Activated naive CD4-positive, alpha-beta T cell treated with anti-CD3 and anti-CD28 coated beads, Interleukin-2, amount 50 U/mL, for 72 hours (primary cell): ENCODE results near the gene TTBK2. TPM values are rescaled to one million over a fixed set of nuclear protein-coding genes. Genes with fewer than 3 reads are reported as not detected.
"Not testable (repeated sequence)": the region's sequence is repeated elsewhere in the genome, so short reads cannot be mapped to it uniquely, and the experiment has no call there.

Experiments used
- ATAC-seq, 2 donors: fragments of 150-1000 bp; cut with Tn5 transposase; 2 replicates each; pipeline ENCODE4 v1.10.0; 2021; ENCODE audit warnings: mild to moderate bottlenecking in 2 of 2, moderate library complexity in 2 of 2
- DNase-seq, 2 donors: peaks; one replicate each; pipeline ENCODE4 v3.0.0; 2021 to 2022; ENCODE audit warnings: low spot score in 2 of 2
- H3K27ac Mint-ChIP-seq, 2 donors: one replicate each; pipeline ENCODE4 v1.8.0; 2022; ENCODE audit warnings: mild to moderate bottlenecking in 2 of 2, mixed read lengths in 2 of 2
- H3K36me3 Mint-ChIP-seq, 2 donors: one replicate each; pipeline ENCODE4 v1.8.0; 2022; ENCODE audit warnings: mixed read lengths in 2 of 2
- H3K9me3 Mint-ChIP-seq, 2 donors: one replicate each; pipeline ENCODE4 v1.8.0; 2022; ENCODE audit warnings: mixed read lengths in 2 of 2
- total RNA-seq, 2 donors: library from RNA; stranded (reverse); gene quantifications; one replicate each; pipeline ENCODE4 v1.2.3, GENCODE V29; 2022

Gene TTBK2
- total RNA-seq, 2 donors from 2014 or later, result 13.5 to 17.1 TPM

DNA sequence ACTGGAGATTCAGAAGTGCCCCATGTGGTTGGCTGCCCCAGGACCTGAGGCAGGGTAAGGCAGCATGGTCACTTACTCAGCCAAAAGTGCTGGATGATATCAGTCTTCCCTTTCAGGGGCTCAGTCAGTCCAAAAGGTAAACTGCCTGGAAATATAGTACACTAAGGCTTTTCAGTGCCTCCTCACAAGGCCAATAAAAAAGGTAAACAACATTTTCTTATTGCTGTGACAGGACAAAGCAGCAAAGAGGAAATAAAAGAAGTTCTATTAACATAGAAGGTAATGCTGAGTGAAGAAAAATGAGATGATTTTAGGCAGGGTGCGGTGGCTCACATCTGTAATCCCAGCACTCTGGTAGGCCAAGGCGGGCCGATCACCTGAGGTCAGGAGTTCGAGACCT lies 117.1 kb downstream of the TTBK2 start:
- H3K9me3 Mint-ChIP-seq, result no peaks in the 10 kb centered on the region

DNA sequence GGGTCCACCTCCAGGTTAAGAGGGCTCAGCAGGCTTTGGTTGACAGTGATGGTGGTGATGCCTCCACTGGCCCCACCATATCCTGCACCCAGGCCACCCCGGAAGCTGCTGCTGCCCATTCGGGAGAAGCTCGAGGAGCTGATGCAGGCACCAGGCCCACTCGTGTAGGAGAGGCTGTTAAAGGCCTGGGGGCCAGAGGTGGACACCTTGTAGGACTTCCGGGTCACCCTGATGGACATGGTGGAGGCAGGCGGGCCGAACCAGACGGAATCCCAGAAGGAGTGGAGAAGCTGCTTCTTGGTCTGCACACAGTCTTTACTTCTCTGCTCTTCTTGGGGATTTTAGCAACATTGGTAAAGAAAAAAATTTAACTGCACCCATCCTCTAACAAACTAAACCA lies 118.4 kb downstream of the TTBK2 start:
- no peak for ATAC-seq
- Mint-ChIP-seq H3K36me3 (no peaks in the 10 kb centered on the region), H3K9me3 (no peaks in the 10 kb centered on the region), H3K27ac (no peak overlapping the region)
- no peak for DNase-seq

More for the DNA sequence above, 117.1 kb downstream of the TTBK2 start:
- Mint-ChIP-seq H3K36me3 (no peaks in the 10 kb centered on the region), H3K27ac (no peak overlapping the region)
- no peak for ATAC-seq
- no peak for DNase-seq

DNA sequence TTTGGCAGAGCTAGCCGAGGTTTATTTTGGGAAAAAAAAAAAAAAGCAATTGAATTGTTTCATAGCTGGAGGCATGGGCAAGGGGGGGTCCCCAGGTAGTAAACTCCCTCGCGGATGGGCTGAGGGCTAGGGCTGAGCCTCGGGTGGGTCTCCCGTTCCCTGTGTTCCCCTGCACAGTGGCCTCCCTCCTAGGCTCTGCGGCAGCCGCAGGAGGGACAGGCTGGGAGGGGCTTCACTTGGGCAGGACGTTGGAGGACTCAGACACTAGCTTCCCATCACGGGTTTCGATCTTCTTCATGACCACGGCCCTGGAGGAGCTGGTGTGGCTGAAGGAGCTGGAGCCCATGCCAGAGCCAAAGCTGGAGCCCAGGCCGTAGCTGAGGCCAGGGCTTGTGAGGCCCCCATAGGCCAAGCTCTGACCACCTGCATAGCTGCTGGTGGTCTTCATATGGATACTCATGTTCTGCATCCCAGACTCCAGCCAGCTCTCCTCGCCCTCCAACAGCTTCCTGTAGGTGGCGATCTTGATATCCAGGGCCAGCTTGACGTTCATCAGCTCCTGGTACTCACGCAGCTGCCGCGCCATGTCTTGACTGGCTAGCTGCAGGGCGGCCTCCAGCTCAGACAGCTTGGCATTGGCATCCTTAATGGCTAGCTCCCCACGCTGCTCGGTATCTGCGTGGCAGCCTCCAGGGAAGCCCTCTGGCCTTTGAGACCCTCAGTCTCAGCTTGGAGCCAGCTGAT lies 119.7 kb downstream of the TTBK2 start:
- DNase-seq (no peak), ATAC-seq (no peak)
- Mint-ChIP-seq H3K9me3 (no peaks in the 10 kb centered on the region), H3K36me3 (no peaks in the 10 kb centered on the region), H3K27ac (no peak overlapping the region)

DNA sequence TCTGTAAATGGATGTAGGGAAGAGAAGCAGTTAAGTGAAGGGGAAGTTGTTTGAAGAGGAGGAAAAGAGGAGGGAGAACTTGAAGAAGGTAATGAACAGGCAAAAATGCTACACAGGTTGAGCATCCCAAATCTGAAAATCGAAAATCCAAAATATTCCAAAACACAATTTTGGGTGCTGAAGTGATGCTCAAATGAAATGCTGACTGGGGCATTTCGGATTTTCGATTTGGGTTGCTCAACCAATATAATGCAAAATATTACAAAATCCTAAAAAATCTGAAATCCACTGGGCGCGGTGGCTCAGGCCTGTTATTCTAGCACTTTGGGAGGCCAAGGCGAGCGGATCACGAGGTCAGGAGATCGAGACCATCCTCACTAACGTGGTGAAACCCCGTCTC lies 121.8 kb downstream of the TTBK2 start:
- no peak for ATAC-seq
- H3K9me3 Mint-ChIP-seq, result no peaks in the 10 kb centered on the region
- H3K36me3 Mint-ChIP-seq, result no peaks in the 10 kb centered on the region
- DNase-seq, result no peak
- H3K27ac Mint-ChIP-seq, result no peak overlapping the region

DNA sequence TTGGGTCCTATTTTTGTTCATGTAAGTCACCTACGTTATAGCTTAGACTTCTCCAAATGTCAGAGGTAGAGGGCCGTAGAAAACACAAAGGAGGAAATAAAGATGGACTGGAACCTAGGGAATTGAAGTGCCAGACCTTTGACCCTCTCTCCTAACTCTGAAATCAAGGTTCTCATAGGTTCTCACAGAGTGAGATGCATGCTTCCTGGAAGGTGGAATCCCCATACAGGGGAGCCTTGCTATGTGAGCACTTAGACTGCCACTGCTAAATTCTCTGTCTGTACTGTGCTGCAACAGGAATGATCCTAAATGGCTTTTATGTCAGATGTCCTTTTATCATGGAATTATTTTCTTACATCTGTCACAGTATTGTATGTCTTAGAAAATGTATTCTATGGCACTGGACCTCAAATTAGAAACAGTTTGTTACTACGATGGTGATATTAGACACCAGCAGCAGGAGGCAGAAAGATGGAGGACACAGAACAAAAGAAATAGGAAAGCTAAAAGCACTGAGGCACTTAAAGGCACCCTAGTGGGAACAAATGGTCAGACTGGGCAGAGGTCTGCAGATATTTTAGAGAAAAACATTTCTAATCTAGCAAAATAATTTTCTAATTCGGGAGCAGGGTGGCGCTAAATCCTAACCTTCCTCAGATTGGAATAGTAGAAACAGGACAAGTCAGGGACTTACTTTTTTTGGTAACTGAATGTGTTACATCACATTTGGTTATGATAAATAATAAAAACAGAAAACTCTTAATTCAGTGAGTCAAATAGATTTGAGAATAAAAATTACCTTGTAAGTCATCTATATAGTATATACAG lies 123.4 kb downstream of the TTBK2 start:
- no peaks in the 10 kb centered on the region for H3K9me3 Mint-ChIP-seq
- no peak for ATAC-seq
- H3K36me3 Mint-ChIP-seq, result no peaks in the 10 kb centered on the region
- no peak for DNase-seq
- no peak overlapping the region for H3K27ac Mint-ChIP-seq

DNA sequence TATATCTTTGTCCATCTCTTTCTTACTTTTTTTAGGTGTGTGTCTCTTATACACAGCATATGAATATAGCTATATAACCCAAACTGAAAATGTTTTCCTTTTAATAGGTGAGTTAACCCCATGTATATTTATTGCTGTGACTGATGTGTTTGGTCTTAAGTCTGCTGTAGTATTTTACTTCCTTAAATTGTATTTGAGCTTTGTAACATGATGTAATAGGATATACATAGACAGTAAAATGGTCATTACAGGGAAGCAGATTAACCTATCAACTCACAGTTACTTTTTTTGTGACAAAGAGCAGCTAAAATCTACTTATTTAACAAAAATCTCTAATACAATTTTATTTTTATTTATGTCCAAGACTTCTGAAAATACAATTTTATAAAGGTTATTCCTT lies 131.9 kb downstream of the TTBK2 start:
- H3K9me3 Mint-ChIP-seq, result no peaks in the 10 kb centered on the region
- no peak for DNase-seq
- no peaks in the 10 kb centered on the region for H3K36me3 Mint-ChIP-seq
- ATAC-seq, result no peak
- H3K27ac Mint-ChIP-seq, result no peak overlapping the region

DNA sequence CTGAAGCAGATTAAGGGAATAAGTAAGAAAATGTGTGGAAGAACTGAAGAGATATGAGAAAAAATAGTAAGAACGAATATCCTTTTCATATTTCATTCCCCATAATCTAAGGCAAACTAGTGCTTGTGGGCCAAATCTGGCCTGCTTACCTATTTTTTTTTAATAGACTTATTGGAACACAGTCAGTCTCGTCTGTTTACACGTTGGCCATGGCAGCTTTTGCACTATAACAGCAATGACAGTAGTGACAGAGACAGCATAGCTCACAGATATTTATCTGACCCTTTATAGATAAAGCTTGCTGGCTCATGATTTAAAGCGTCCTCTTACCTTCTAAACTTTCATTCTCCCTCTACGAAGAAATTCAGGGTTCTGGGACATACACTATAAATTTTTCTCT lies 133.6 kb downstream of the TTBK2 start:
- no peaks in the 10 kb centered on the region for H3K36me3 Mint-ChIP-seq
- H3K27ac Mint-ChIP-seq, result no peak overlapping the region
- ATAC-seq, result no peak
- H3K9me3 Mint-ChIP-seq, result no peaks in the 10 kb centered on the region
- DNase-seq, result no peak

DNA sequence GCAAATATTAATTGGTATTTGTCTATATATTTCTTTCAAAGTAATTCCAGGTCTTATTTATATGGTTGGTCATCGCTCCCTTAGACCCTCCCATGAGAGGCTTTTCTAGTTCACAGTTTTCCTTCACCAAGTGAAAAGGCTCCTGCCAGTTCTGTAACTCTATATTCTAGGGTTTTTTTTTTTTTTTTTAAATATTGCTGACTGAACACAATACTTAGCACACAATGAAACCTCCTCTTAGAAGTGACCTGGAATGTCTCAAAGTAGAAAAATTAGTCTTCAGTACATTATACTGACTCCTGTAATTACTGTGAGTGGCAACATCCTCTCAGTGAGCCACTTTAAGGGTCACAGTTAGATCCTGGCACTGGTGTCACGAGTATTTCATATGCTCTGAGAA lies 135.0 kb downstream of the TTBK2 start:
- Mint-ChIP-seq H3K36me3 (no peaks in the 10 kb centered on the region), H3K9me3 (no peaks in the 10 kb centered on the region), H3K27ac (no peak overlapping the region)
- DNase-seq, result no peak
- no peak for ATAC-seq

DNA sequence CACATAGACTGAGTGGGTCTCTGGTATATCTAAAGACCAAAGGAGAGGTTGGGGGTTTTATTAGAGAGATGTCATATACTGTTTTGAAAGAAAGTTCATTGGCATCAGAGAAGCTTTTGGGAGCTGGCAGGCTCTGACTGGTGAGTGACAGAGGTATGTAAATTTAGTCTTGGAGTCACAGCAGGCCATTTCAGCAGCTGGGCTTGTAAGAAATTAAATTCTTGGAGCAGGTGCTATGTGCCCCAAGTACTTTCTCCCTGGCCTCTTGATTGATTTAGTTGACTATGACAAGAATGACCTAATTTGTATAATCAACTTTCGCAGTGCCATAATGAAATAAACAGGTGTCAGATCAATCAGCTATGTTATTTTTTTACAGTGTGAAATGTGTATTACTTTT lies 135.9 kb downstream of the TTBK2 start:
- no peak for DNase-seq
- no peak for ATAC-seq
- Mint-ChIP-seq H3K9me3 (no peaks in the 10 kb centered on the region), H3K27ac (no peak overlapping the region), H3K36me3 (no peaks in the 10 kb centered on the region)

DNA sequence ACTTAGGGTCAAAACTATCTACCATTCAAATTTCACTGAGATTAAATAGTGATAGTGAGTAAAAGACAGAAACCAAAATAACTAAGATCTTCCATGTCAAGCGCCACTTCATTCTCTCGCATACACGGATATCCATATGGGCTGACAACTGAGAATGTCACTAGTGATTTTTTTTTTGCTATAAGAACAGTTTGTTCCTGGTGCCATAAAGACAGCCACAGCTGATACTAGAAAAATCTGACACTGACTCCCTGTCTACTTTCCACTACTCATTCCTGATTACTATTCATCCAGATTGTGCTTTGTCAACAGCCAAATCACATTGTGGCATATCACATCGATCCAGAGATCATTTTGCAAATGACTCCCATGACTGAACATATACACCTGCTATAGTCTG lies 137.9 kb downstream of the TTBK2 start:
- H3K27ac Mint-ChIP-seq, result no peak overlapping the region
- no peaks in the 10 kb centered on the region for H3K36me3 Mint-ChIP-seq
- ATAC-seq (no peak), DNase-seq (no peak)
- no peaks in the 10 kb centered on the region for H3K9me3 Mint-ChIP-seq

DNA sequence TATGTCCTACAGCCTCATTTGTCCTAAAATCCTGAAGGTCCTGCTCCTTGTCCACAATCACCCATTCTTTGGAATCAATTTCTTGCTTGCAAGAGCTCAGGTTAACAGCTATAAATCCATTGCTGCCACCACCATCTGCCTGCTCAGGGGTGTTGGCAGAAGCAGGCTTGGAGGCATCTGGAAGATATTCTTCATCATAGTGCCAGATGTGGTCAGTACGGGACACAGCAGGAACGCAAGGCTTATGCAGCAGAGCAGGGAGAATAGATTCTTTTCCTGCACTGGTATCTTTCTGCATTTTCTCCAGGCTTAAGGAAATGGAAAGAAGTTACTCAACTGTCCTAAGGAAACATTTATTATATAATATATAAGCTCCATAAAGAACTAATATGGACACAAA lies 145.2 kb downstream of the TTBK2 start:
- H3K27ac Mint-ChIP-seq, result no peak overlapping the region
- DNase-seq, result no peak
- H3K36me3 Mint-ChIP-seq, result no peaks in the 10 kb centered on the region
- H3K9me3 Mint-ChIP-seq, result no peaks in the 10 kb centered on the region
- no peak for ATAC-seq

DNA sequence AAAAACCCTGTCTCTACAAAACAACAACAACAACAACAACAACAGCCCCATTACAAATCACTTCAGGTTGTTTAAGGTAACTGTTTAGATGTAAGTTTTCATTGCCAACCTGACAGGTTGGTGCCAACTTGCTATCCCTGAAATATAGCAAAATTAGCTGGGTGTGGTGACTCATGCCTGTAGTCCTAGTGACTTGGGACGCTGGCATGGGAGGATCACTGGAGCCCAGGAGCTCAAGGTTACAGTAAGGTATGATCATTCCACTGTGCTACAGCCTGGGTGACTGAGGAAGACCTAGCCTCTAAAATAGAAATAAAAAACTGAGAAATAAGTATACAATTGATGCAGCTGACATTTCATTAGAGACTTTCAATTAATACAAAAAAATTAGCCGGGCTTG lies 147.7 kb downstream of the TTBK2 start:
- Mint-ChIP-seq H3K9me3 (no peaks in the 10 kb centered on the region), H3K36me3 (peaks cover 10 to 13% of the 10 kb centered on the region in 2 donors), H3K27ac (no peak overlapping the region)
- DNase-seq (no peak), ATAC-seq (no peak)

DNA sequence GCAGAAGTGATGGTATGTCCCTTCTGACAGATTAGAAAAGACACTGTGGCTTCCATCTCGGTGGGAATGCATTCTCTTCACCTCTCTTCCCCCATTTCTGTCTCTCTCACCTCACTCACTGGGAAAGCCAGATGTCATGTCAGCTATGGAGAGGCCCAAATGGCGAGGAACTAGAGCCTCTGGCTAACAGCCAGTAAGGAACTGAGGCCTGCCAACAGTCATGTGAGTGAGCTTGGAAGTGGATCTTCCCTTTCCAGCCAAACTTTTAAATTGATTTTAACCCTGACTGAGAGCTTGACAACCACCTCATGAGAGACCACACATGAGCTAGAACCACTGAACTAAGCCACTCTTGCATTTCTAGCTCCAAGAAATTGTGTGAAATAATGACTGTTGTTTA lies 148.4 kb downstream of the TTBK2 start:
- Mint-ChIP-seq H3K27ac (no peak overlapping the region), H3K9me3 (peaks cover under 1 to 4% of the 10 kb centered on the region in 2 donors), H3K36me3 (peaks cover 16 to 20% of the 10 kb centered on the region in 2 donors)
- ATAC-seq (no peak), DNase-seq (no peak)

DNA sequence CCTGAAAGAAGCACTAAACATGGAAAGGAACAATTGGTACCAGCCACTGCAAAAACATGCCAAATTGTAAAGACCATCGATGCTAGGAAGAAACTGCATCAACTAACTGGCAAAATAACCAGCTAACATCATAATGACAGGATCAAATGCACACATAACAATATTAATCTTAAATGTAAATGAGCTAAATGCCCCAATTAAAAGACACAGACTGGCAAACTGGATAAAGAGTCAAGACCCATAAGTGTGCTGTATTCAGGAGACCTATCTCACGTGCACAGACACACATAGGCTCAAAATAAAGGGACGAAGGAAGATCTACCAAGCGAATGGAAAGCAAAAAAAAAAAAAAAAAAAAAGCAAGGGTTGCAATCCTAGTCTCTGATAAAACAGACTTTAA lies 154.5 kb downstream of the TTBK2 start:
- H3K9me3 Mint-ChIP-seq, result peaks cover 16 to 36% of the 10 kb centered on the region in 2 donors
- ATAC-seq, DNase-seq, H3K27ac Mint-ChIP-seq: not testable (repeated sequence)
- H3K36me3 Mint-ChIP-seq, result peaks cover 55% of the 10 kb centered on the region in 2 donors

DNA sequence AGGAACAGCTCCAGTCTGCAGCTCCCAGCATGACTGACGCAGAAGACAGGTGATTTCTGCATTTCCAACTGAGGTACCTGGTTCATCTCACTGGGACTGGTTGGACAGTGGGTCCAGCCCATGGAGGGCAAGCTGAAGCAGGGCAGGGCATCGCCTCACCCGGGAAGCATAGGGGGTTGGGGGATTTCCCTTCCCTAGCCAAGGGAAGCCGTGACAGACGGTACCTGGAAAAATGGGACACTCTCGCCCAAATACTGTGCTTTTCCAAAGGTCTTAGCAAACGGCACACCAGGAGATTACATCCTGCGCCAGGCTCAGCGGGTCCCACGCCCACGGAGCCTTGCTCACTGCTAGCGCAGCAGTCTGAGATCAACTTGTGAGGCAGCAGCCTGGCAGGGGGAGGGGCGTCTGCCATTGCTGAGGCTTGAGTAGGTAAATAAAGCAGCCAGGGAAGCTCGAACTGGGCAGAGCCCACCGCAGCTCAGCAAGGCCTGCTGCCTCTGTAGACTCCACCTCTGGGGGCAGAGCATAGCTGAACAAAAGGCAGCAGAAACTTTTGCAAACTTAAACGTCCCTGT lies 156.3 kb downstream of the TTBK2 start:
- Mint-ChIP-seq H3K36me3 (peaks cover 59 to 63% of the 10 kb centered on the region in 2 donors), H3K9me3 (peaks cover 22 to 42% of the 10 kb centered on the region in 2 donors)
- H3K27ac Mint-ChIP-seq, DNase-seq, ATAC-seq: not testable (repeated sequence)

DNA sequence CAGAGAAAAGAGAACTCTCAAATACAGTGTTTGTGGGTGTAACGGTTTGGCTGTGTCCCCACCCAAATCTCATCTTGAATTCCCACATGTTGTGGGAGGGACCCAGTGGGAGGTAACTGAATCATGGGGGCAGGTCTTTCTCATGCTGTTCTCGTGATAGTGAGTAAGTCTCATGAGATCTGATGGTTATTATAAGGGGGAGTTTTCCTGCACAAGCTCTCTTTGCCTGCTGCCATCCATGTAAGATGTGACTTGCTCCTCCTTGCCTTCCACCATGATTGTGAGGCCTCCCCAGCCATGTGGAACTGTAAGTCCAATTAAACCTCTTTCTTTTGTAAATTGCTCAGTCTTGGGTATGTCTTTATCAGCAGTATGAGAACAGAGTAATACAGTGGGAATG lies 158.8 kb downstream of the TTBK2 start:
- Mint-ChIP-seq H3K9me3 (peaks cover 14 to 38% of the 10 kb centered on the region in 2 donors), H3K36me3 (peaks cover 45 to 50% of the 10 kb centered on the region in 2 donors)
- not testable (repeated sequence) for H3K27ac Mint-ChIP-seq

DNA sequence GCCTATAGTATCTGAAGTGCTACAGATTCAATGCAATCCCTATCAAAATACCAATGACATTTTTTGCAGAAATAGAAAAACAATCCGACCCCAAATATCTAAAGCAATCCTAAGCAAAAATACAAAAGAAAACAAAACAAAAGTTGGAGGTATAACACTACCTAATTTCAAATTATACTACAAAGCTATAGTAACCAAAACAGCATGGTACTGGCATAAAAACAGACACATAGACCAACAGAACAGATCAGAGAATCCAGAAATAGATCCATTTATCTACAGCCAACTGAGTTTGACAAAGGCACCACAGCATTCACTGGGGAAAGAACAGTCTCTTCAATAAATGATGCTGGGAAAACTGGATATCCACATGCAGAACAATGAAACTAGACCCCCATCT lies 159.8 kb downstream of the TTBK2 start:
- H3K36me3 Mint-ChIP-seq, result peaks cover 35 to 42% of the 10 kb centered on the region in 2 donors
- DNase-seq (no peak), ATAC-seq (no peak)
- H3K9me3 Mint-ChIP-seq, result peaks cover 11 to 31% of the 10 kb centered on the region in 2 donors
- H3K27ac Mint-ChIP-seq, result no peak overlapping the region

More for the DNA sequence above, 158.8 kb downstream of the TTBK2 start:
- not testable (repeated sequence) for ATAC-seq, DNase-seq
